AG09319 (cell line): ENCODE results near the gene ATP6AP1.

Experiments
- DNase-seq: peaks from one replicate; pipeline ENCODE4 v3.0.0-alpha.2; 2010; ENCODE audit warnings: low read depth; ENCODE audit errors: extremely low read depth
- CTCF ChIP-seq: IDR thresholded peaks from 2 replicates; pipeline ENCODE4 v1.5.1; 2011; ENCODE audit warnings: low read depth, mild to moderate bottlenecking, inconsistent platforms, low read length, moderate library complexity

ATP6AP1 gene

DNA sequence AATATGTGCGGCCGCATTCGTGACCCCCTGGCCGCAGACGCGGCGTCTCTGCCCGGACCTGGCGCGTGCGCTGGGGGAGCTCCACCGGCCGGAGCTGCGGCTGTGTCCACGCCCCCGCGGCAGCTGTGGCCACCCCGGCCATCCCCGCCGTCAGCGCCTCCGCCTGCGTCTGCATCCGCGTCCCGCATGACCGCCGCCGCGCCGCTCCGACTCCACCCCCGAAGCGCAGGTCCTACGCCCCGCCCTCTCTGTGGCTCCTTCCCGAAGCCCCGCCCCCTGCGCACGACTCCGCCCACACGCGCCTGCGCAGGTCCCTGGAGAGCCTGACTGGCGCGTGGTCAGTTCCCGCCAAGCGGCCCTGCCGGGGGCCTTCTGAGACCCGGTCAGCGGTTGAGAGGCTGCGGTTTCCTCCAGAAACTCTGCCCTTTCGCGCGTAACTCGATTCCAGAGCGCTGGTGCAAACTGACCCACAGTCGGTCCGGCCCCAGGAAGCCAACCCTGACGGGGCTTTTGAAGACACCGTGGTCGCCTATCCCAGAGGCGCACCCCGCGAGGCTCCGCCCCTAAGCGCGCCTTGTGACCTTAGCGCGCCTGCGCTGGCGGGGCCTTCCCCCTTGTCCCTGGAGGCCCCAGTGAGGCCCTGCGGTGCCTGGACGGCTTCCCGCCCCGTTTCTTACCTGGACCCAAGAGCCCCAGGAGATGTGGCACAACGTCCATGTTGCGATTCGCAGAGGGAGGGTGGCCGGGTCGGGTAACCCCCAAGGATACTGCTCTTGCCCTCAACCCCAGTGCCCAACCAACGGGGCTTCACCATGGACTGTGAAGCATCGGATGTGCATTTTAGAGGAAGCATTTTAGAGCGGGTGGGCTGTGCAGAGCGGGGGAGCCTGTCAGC, 50.5 kb downstream of the ATP6AP1 start, which contains the start of gene LAGE3:
TSS of gene LAGE3 (minus strand) at position 554 of the 895 bp plus-strand sequence. CDS start at position 188, 366 bp downstream.
- no peak for TF ChIP-seq CTCF
- peak; percentile 67 for DNase-seq

- DNase-seq, result no peak
- no peak for TF ChIP-seq CTCF
Measured at GRCh38 chrX:154481195-154481594, 52.7 kb downstream of the ATP6AP1 start.

- TF ChIP-seq CTCF, result no peak
- no peak for DNase-seq
Measured at GRCh38 chrX:154481911-154482601, 53.6 kb downstream of the ATP6AP1 start.

DNA sequence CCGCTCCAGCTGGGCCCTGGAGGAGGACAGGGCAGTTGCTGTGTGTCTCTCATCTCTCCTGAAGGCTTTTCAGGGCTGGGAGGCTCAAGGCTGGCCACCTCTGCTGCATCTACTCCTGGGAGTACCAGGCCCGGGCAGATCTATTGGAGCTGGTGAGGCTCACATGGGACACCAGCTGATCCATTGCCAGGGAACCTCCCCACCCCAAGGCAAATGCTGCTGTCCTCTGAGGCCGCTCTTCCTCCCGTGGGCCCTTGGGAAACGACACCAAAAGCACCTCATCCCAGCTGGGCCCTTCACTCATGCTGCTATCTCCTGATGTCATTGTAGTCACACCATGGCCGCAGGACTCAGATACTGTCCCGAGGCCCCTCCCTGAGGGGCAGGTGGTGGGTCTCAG, 54.3 kb downstream of the ATP6AP1 start:
- no peak for TF ChIP-seq CTCF
- no peak for DNase-seq

DNA sequence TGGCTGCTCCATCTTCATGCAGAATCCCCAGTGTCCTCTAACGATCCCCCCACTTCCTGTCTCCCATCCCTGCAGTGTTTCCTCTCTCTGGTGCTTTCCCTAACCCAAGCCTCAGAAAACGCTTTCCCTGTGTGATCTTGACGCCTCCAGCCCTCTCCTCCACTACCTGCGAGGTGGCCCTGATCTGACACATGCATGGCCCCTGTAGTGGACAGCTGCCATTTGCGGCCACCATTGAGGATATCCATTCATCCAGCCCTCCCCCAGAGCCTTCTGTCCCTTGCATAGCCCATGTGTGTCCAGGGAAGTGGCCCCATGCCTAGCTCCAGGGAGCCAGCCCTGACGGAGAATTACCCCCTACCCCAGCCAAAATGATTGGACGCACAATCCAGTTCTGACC, 54.8 kb downstream of the ATP6AP1 start:
- DNase-seq, result no peak
- TF ChIP-seq CTCF, result no peak

- no peak for TF ChIP-seq CTCF
- DNase-seq, result no peak
Measured at GRCh38 chrX:154484255-154485149, 56.0 kb downstream of the ATP6AP1 start.
